ACC112 (cell line): Measurements from ENCODE around the gene KCNG1.

ENCODE experiments used
- H2AFZ ChIP-seq: fragments of 200-600 bp; sonication (generic); one replicate; pipeline ENCODE4 v1.6.0; 2017; ENCODE audit warnings: antibody characterized with exemption, low read length; ENCODE audit not compliant: unreplicated experiment
- H3K27ac ChIP-seq: fragments of 200-600 bp; sonication (generic); 2 replicates; pipeline ENCODE4 v1.5.1; 2014; ENCODE audit warnings: low read depth, mild to moderate bottlenecking, antibody characterized with exemption, low read length, moderate library complexity
- H3K27me3 ChIP-seq: fragments of 200-600 bp; sonication (generic); 2 replicates; pipeline ENCODE4 v1.6.1; 2014; ENCODE audit warnings: mild to moderate bottlenecking, antibody characterized with exemption, low read length, moderate library complexity, mixed read lengths; ENCODE audit not compliant: insufficient read depth
- H3K36me3 ChIP-seq: fragments of 200-600 bp; sonication (generic); 2 replicates; pipeline ENCODE4 v1.6.1; 2016; ENCODE audit warnings: mild to moderate bottlenecking, antibody characterized with exemption, low read length, moderate library complexity, mixed read lengths; ENCODE audit not compliant: insufficient read depth
- H3K4me1 ChIP-seq: fragments of 200-600 bp; sonication (generic); one replicate; pipeline ENCODE4 v1.6.1; 2016; ENCODE audit warnings: low read length, mixed read lengths; ENCODE audit not compliant: insufficient read depth, unreplicated experiment, control insufficient read depth
- H3K4me3 ChIP-seq: fragments of 200-600 bp; sonication (generic); 2 replicates; pipeline ENCODE4 v1.5.1; 2014; ENCODE audit warnings: mild to moderate bottlenecking, low read depth, low read length
- H3K79me2 ChIP-seq: fragments of 200-600 bp; sonication (generic); one replicate; pipeline ENCODE4 v1.6.0; 2016; ENCODE audit warnings: low read length; ENCODE audit not compliant: control insufficient read depth, unreplicated experiment, insufficient read depth

KCNG1 gene

DNA sequence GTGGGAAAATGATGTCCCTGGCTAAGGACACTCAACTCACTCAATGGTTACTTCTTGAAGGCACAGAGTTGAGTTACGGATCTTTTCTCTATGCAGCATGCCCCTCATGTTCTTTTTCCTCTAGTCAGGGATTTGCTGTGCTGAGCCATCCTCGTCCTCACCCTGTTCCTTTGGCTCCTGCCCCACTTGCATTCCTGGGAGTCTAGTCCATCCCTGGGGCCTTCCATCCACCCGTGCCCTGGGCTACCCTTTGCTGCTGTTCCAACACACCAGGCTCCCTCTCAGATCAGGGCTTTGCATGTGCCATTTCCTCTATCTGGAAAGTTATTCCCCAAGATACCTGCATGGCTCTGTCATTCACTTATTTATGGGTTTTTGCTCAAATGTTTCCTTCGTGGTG lies 13.3 kb upstream of the KCNG1 start:
- no peak overlapping the region for H3K27ac ChIP-seq
- peaks cover 2% of the 10 kb centered on the region for H3K27me3 ChIP-seq
- H2AFZ ChIP-seq, result no peak overlapping the region
- H3K36me3 ChIP-seq, result no peaks in the 10 kb centered on the region
- H3K4me1 ChIP-seq, result peaks cover 29% of the 10 kb centered on the region
- no peaks in the 10 kb centered on the region for H3K79me2 ChIP-seq
- no peak overlapping the region for H3K4me3 ChIP-seq

DNA sequence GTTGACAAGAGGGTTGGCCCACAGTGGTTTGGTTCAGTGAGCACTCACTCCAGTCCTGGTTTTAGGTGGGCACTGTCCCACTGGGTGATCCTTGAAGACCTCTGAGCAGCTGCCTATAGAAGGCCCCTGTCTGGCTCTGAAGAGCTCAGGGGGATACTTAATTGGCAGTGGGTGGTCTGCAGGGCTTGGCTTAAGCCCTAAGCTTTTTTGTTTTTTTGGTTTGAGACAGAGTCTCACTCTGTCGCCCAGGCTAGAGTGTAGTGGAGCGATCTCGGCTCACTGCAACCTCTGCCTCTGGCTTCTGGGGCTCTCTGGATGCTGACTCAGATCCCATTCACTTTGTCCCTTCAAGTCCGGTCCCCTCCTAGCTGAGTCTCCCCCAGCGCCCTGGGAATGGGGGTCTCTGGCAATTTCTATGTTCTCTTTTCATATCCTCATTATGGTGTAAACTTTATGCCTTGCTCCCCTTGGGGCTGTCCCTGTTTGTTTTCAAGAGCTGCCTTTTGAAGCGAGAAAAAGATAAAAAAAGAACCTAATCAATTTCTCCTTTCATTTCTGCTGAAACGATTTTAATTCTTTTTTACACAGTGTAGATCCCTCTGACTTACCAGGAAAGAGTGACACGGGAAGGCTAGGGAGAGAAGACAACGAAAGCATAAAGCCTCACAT lies 12.2 kb upstream of the KCNG1 start:
- Histone ChIP-seq H3K4me3 (no peak overlapping the region), H2AFZ (no peak overlapping the region), H3K27me3 (peaks cover 11% of the 10 kb centered on the region), H3K4me1 (peaks cover 29% of the 10 kb centered on the region), H3K79me2 (no peaks in the 10 kb centered on the region), H3K27ac (no peak overlapping the region), H3K36me3 (no peaks in the 10 kb centered on the region)

- no peaks in the 10 kb centered on the region for H3K79me2 ChIP-seq
- peaks cover 18% of the 10 kb centered on the region for H3K27me3 ChIP-seq
- H3K4me3 ChIP-seq, result no peak overlapping the region
- H3K27ac ChIP-seq, result 0 out of 2 replicates have a peak overlapping the region, but pooled peaks have one; percentile 9
- H3K36me3 ChIP-seq, result no peaks in the 10 kb centered on the region
- no peak overlapping the region for H2AFZ ChIP-seq
- peaks cover 29% of the 10 kb centered on the region for H3K4me1 ChIP-seq
Measured at GRCh38 chr20:51034476-51034875, 11.6 kb upstream of the KCNG1 start.

DNA sequence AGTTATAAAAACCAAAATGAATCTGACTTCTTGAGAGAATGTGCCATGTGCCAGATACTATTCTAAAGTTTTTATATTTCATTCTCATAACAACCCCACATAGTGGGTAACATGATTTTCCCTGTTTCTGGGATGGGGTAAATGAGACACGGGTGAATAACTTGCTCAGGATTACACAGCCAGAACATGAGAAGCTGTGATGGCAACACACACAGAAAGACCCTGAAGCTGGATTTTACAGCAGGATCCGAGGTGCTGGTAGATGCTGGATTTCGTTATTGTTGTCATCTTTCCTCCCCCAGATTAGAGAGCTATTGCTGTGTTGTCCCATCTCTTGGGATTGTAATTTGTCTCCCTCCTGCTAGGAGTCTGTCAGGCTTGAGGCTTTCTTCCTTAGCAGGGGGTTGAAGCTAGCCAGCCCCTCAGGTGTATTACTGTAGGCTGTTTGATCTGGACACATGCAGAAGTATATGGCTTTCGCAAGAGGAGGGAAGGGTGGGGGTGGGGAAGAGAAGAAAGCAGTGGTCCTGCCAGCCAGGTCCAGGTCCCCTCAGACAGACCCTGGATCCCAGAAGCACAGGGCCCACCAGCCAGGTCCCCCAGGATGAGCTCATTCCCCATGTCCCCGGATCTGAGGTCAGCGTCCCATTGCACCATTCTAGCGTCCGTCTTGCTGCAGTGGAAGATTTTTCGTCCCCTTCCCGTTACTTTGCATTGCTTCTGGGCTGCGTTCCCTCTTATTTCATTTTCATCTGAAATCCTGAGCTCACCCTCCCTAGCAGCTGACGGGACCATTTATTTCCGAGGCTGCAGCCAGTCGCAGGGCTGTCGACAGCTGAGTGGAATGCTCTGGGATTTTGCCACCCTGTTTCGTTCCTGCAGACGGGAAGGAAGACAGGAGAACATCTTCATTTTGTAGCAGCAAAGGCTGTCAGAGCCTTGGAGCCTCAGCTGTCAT lies 7.3 kb upstream of the KCNG1 start:
- Histone ChIP-seq H3K79me2 (no peaks in the 10 kb centered on the region), H3K4me3 (no peak overlapping the region), H3K36me3 (no peaks in the 10 kb centered on the region), H2AFZ (no peak overlapping the region), H3K4me1 (peaks cover 18% of the 10 kb centered on the region), H3K27me3 (peaks cover 50% of the 10 kb centered on the region), H3K27ac (no peak overlapping the region)

GRCh38 chr20:51029556-51029955 lies 6.6 kb upstream of the KCNG1 start:
- Histone ChIP-seq H2AFZ (no peak overlapping the region), H3K79me2 (no peaks in the 10 kb centered on the region), H3K27me3 (peaks cover 52% of the 10 kb centered on the region), H3K4me3 (no peak overlapping the region), H3K4me1 (peaks cover 16% of the 10 kb centered on the region), H3K36me3 (no peaks in the 10 kb centered on the region), H3K27ac (no peak overlapping the region)

- no peaks in the 10 kb centered on the region for H3K36me3 ChIP-seq
- peaks cover 60% of the 10 kb centered on the region for H3K27me3 ChIP-seq
- no peak overlapping the region for H3K4me3 ChIP-seq
- H2AFZ ChIP-seq, result no peak overlapping the region
- H3K79me2 ChIP-seq, result no peaks in the 10 kb centered on the region
- H3K27ac ChIP-seq, result no peak overlapping the region
- H3K4me1 ChIP-seq, result peaks cover 8% of the 10 kb centered on the region
Measured at GRCh38 chr20:51028616-51029212, 5.8 kb upstream of the KCNG1 start.

DNA sequence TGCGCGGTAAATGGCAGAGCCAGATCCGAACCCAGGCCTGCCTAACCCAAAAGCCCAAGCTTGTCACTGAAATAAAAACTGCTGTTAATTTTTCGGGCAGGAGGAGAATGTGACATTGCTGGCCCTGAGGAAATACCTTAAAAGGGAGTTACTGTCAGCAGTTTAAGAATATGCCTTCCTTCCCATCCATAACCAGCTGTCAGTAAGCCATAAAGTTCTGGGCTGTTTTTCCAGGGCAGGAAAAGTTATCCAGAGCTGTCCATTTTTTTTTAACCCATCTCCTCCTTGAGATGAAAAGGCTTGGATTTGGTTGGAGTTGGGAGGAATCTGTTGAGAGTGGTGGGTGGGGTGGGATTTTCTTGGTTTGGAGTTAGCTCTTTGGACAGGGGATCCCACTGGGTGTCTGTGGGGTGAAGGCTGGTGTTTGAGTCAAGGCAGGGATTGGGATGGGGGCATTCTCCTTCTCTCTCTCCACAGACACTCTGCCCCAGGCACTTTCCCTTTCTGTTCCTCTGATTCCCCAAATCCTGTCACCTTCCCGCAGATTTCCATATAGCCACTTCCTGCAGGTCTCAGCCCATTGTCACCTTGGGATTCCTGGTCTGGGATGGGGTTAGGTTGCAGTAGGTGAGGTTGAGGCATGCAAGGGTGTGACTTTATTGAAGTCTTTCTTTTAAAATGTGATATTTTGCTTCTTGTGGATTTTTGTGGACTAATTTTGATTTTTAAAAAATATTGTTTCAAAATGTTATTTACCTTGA lies 4.3 kb upstream of the KCNG1 start:
- no peaks in the 10 kb centered on the region for H3K79me2 ChIP-seq
- no peak overlapping the region for H3K4me3 ChIP-seq
- no peak overlapping the region for H2AFZ ChIP-seq
- H3K27ac ChIP-seq, result no peak overlapping the region
- H3K27me3 ChIP-seq, result peaks cover 69% of the 10 kb centered on the region
- no peaks in the 10 kb centered on the region for H3K36me3 ChIP-seq
- H3K4me1 ChIP-seq, result no peaks in the 10 kb centered on the region

GRCh38 chr20:51026269-51026668 lies 3.4 kb upstream of the KCNG1 start:
- no peak overlapping the region for H3K27ac ChIP-seq
- no peak overlapping the region for H3K4me3 ChIP-seq
- no peaks in the 10 kb centered on the region for H3K4me1 ChIP-seq
- H3K36me3 ChIP-seq, result no peaks in the 10 kb centered on the region
- H3K79me2 ChIP-seq, result no peaks in the 10 kb centered on the region
- H3K27me3 ChIP-seq, result peaks cover 73% of the 10 kb centered on the region
- H2AFZ ChIP-seq, result no peak overlapping the region

DNA sequence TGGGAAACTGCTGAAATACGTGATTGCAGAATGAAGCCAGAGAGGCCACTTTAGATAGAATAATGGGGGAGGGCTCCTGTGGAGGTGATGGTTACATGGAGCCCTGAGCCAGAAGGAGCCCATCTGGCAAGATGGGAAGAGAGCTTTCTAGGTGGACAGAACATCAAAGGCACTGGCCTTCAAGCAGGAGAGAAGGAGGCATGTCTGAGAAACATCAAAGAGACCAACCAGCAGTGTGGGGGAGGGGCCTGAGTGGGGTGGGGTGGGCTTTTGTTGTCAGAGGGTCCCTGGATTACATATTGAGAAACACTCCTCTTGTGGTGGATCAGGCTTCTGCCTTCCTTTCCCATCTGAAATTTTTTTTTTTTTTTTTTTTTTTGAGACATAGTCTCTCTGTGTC lies 1.9 kb upstream of the KCNG1 start:
- Histone ChIP-seq H3K4me3 (no peak overlapping the region), H2AFZ (no peak overlapping the region), H3K27ac (no peak overlapping the region), H3K36me3 (no peaks in the 10 kb centered on the region), H3K79me2 (no peaks in the 10 kb centered on the region), H3K4me1 (no peaks in the 10 kb centered on the region), H3K27me3 (peaks cover 60% of the 10 kb centered on the region)

- Histone ChIP-seq H3K4me3 (peak overlapping the region; percentile 77), H2AFZ (no peak overlapping the region), H3K27ac (no peak overlapping the region), H3K27me3 (peaks cover 49% of the 10 kb centered on the region), H3K79me2 (no peaks in the 10 kb centered on the region), H3K4me1 (no peaks in the 10 kb centered on the region), H3K36me3 (no peaks in the 10 kb centered on the region)
Measured at GRCh38 chr20:51023617-51024155, 779 bp upstream of the KCNG1 start.
